ENCODE measurements around the gene PAX9. TPM values are rescaled to one million over a fixed set of nuclear protein-coding genes. Genes with fewer than 3 reads are reported as not detected.
A peak's percentile ranks its signal among the peaks of the same experiment; 100 is the strongest.

The PAX9 gene
- total and polyA plus RNA-seq, 2 of the 13 experiments (the other 11 are each of a cell fraction or from before 2014, with no cell fraction given), result 0.03 TPM; not detected in 1

DNA sequence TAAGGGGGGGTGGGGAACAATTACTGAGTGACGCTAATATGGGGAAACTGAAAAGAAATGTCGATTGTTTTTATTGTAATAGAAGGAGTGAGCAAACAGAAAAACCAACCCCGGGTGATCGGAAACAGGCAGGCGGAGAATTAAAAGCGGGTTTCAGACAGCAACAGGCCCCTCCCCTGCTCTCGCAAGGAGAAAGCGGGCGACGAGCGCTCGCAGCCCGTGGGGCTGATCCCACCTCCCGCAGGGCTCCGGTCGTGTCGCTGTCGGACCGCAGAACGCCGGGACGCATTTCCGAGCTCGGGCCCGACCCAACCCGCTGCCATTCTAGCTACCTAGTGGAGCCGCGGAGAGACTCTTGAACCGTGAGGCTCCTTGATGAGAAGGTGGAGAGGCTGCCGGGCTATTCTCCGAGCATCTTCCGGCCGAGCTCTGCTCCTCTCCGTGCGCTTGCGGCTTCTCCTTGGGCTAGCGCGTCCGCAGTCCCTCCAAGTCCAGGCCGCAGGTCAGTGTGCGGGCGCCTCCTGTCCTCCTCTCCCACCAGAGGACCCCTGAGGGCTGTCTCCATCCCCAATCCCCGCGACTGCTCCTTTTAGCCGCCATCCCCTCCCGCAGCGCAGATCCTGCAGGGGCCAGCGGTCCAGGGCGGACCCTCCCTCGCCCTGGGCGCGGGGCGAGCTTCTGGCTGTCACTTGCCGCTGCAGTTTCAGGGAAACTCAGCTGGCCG is 4.1 kb upstream of the PAX9 start (continued):
- TF ChIP-seq ZNF274 (CRISPR knock-in tag; IDR thresholded peaks at IDR 0.05), result peak; percentile 39; the same call in 1 of the 2 replicates
- no peak for TF ChIP-seq KAT2B (IDR thresholded peaks at IDR 0.05; ENCODE audit: borderline replicate concordance, low read depth, low read length)
- no peak for TF ChIP-seq ZNF367 (CRISPR knock-in tag; IDR thresholded peaks at IDR 0.05; ENCODE audit: borderline replicate concordance)
- TF ChIP-seq ARHGAP35 (CRISPR knock-in tag; IDR thresholded peaks at IDR 0.05; ENCODE audit: borderline replicate concordance), result 0 out of 2 replicates have a peak, but pooled peaks have one; percentile 31
- TF ChIP-seq, protein P1, sequence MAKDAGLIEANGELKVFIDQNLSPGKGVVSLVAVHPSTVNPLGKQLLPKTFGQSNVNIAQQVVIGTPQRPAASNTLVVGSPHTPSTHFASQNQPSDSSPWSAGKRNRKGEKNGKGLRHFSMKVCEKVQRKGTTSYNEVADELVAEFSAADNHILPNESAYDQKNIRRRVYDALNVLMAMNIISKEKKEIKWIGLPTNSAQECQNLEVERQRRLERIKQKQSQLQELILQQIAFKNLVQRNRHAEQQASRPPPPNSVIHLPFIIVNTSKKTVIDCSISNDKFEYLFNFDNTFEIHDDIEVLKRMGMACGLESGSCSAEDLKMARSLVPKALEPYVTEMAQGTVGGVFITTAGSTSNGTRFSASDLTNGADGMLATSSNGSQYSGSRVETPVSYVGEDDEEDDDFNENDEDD (CRISPR knock-in tag; IDR thresholded peaks at IDR 0.05; ENCODE audit: borderline replicate concordance), result no peak
- TF ChIP-seq ZNF124 (CRISPR knock-in tag; IDR thresholded peaks at IDR 0.05), result no peak
- TF ChIP-seq, protein P2, sequence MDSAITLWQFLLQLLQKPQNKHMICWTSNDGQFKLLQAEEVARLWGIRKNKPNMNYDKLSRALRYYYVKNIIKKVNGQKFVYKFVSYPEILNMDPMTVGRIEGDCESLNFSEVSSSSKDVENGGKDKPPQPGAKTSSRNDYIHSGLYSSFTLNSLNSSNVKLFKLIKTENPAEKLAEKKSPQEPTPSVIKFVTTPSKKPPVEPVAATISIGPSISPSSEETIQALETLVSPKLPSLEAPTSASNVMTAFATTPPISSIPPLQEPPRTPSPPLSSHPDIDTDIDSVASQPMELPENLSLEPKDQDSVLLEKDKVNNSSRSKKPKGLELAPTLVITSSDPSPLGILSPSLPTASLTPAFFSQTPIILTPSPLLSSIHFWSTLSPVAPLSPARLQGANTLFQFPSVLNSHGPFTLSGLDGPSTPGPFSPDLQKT (CRISPR knock-in tag; IDR thresholded peaks at IDR 0.05; ENCODE audit: borderline replicate concordance), result no peak
- no peak for TF ChIP-seq SRY (CRISPR knock-in tag; IDR thresholded peaks at IDR 0.05)
- no peak for TF ChIP-seq ZNF549 (CRISPR knock-in tag; IDR thresholded peaks at IDR 0.05)
- no peak for TF ChIP-seq ZFP36 (IDR thresholded peaks at IDR 0.05; ENCODE audit: borderline replicate concordance, low read depth, low read length, partially characterized antibody)
- TF ChIP-seq ZNF557 (CRISPR knock-in tag; IDR thresholded peaks at IDR 0.05), result no peak
- no peak for TF ChIP-seq RORA (CRISPR knock-in tag; IDR thresholded peaks at IDR 0.05)
- TF ChIP-seq ZNF180 (CRISPR knock-in tag; IDR thresholded peaks at IDR 0.05; ENCODE audit: borderline replicate concordance, low read depth), result no peak
- no peak for TF ChIP-seq SOX13 (IDR thresholded peaks at IDR 0.05)
- TF ChIP-seq SOX13 (CRISPR knock-in tag; conservative IDR thresholded peaks at IDR 0.05 in 1 of 2, IDR thresholded peaks at IDR 0.05 in 1 of 2), result no peak
- TF ChIP-seq, protein P3, sequence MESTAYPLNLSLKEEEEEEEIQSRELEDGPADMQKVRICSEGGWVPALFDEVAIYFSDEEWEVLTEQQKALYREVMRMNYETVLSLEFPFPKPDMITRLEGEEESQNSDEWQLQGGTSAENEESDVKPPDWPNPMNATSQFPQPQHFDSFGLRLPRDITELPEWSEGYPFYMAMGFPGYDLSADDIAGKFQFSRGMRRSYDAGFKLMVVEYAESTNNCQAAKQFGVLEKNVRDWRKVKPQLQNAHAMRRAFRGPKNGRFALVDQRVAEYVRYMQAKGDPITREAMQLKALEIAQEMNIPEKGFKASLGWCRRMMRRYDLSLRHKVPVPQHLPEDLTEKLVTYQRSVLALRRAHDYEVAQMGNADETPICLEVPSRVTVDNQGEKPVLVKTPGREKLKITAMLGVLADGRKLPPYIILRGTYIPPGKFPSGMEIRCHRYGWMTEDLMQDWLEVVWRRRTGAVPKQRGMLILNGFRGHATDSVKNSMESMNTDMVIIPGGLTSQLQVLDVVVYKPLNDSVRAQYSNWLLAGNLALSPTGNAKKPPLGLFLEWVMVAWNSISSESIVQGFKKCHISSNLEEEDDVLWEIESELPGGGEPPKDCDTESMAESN (CRISPR knock-in tag; conservative IDR thresholded peaks at IDR 0.05), result no peak
- no peak for TF ChIP-seq ZNF230 (CRISPR knock-in tag; IDR thresholded peaks at IDR 0.05)
- TF ChIP-seq, protein P4, sequence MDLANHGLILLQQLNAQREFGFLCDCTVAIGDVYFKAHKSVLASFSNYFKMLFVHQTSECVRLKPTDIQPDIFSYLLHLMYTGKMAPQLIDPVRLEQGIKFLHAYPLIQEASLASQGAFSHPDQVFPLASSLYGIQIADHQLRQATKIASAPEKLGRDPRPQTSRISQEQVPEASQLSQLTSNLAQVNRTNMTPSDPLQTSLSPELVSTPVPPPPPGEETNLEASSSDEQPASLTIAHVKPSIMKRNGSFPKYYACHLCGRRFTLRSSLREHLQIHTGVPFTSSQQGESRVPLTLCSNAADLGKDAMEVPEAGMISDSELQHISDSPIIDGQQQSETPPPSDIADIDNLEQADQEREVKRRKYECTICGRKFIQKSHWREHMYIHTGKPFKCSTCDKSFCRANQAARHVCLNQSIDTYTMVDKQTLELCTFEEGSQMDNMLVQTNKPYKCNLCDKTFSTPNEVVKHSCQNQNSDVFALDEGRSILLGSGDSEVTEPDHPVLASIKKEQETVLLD (CRISPR knock-in tag; IDR thresholded peaks at IDR 0.05; ENCODE audit: low read depth), result 0 out of 2 replicates have a peak, but pooled peaks have one; percentile 15
- peak; percentile 82 for TF ChIP-seq EZH2 (conservative IDR thresholded peaks at IDR 0.05; ENCODE audit: low read depth, low read length)
- TF ChIP-seq, protein P5, sequence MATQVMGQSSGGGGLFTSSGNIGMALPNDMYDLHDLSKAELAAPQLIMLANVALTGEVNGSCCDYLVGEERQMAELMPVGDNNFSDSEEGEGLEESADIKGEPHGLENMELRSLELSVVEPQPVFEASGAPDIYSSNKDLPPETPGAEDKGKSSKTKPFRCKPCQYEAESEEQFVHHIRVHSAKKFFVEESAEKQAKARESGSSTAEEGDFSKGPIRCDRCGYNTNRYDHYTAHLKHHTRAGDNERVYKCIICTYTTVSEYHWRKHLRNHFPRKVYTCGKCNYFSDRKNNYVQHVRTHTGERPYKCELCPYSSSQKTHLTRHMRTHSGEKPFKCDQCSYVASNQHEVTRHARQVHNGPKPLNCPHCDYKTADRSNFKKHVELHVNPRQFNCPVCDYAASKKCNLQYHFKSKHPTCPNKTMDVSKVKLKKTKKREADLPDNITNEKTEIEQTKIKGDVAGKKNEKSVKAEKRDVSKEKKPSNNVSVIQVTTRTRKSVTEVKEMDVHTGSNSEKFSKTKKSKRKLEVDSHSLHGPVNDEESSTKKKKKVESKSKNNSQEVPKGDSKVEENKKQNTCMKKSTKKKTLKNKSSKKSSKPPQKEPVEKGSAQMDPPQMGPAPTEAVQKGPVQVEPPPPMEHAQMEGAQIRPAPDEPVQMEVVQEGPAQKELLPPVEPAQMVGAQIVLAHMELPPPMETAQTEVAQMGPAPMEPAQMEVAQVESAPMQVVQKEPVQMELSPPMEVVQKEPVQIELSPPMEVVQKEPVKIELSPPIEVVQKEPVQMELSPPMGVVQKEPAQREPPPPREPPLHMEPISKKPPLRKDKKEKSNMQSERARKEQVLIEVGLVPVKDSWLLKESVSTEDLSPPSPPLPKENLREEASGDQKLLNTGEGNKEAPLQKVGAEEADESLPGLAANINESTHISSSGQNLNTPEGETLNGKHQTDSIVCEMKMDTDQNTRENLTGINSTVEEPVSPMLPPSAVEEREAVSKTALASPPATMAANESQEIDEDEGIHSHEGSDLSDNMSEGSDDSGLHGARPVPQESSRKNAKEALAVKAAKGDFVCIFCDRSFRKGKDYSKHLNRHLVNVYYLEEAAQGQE (IDR thresholded peaks at IDR 0.05; ENCODE audit: borderline replicate concordance in 1 of 2, low read depth in 1 of 2, low read length in 2 of 2), result no peak

Measured in HepG2 (cell line).